Suprapubic skin (tissue), 4 donors: ENCODE measurements around the gene HNRNPL.

ENCODE experiments used
- CTCF ChIP-seq, 2 donors: fragments of 200-600 bp in 1 of 2; fragments of 450-650 bp in 1 of 2; sonication (generic) in 1 of 2; IDR thresholded peaks; one replicate each; pipeline ENCODE4 v1.5.1; 2016 to 2019; ENCODE audit warnings: antibody characterized with exemption in 2 of 2, mild to moderate bottlenecking in 1 of 2, moderate library complexity in 1 of 2
- POLR2A ChIP-seq, 2 donors: fragments of 450-650 bp; IDR thresholded peaks; one replicate each; pipeline ENCODE4 v1.6.1; 2017; ENCODE audit warnings: antibody characterized with exemption in 2 of 2, mild to moderate bottlenecking in 2 of 2, moderate library complexity in 2 of 2
- POLR2AphosphoS5 ChIP-seq, 3 donors: sonication (generic); formaldehyde crosslinking; IDR thresholded peaks; one replicate each; pipeline ENCODE4 v1.6.1; 2017; ENCODE audit warnings: antibody characterized with exemption in 3 of 3

DNA sequence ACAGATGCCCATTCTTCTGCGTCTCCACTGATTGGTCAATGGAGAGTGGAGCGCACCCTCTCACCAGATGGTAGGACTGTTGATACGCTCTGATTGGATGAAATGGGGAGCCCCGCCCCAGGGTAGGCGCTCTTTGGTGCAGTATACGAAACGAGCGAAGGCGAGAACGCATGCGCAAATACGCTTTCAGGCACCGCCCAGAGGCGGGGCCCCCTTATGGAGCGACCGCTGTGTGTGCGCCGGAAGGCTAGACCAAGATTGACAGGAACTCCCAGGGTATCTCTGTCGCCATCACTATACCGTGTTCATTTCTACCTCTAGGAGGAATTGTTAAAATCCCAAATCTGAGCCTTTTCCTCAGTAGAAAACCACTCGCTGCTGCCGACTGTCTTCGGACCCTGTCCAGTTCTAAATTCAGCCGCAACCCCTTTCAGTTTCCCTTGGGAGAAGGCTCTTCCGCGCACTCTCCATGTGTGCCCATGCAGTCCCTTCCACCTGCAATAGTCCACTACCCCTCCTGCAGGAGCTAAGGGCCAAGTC, 720 bp upstream of the HNRNPL start:
- TF ChIP-seq CTCF (IDR thresholded peaks at IDR 0.05) (peak in 1 of 2 donors; percentile 22), POLR2A (IDR thresholded peaks at IDR 0.05) (peak in 1 of 2 donors; percentile 74), POLR2AphosphoS5 (IDR thresholded peaks at IDR 0.05) (peak in 1 of 3 donors; percentile 22)
